GM12878 (cell line): ENCODE measurements around the gene MEN1. TPM values are rescaled to one million over a fixed set of nuclear protein-coding genes. Genes with fewer than 3 reads are reported as not detected.

Source experiments
- ATF7 ChIP-seq: fragments of 450-650 bp; IDR thresholded peaks from 2 replicates; pipeline ENCODE4 v1.6.1; 2016; ENCODE audit warnings: low read depth, mild to moderate bottlenecking
- BHLHE40 ChIP-seq, 2 experiments: fragments of 450-650 bp in 1 of 2; IDR thresholded peaks; 2 replicates each; pipeline ENCODE4 v1.6.1; 2011 to 2017; ENCODE audit warnings: low read depth in 2 of 2, borderline replicate concordance in 1 of 2, improper control_type of control experiment in 1 of 2, low read length in 1 of 2, mild to moderate bottlenecking in 1 of 2
- BRCA1 ChIP-seq: IDR thresholded peaks from 2 replicates; pipeline ENCODE4 v1.6.1; 2011; ENCODE audit warnings: low read depth, low read length, improper control_type of control experiment
- CHD1 ChIP-seq: IDR thresholded peaks from 2 replicates; pipeline ENCODE4 v1.6.1; 2012; ENCODE audit warnings: low read depth, low read length, improper control_type of control experiment
- CHD2 ChIP-seq: IDR thresholded peaks from 2 replicates; pipeline ENCODE4 v1.6.1; 2011; ENCODE audit warnings: low read depth, low read length, improper control_type of control experiment, borderline replicate concordance
- CREM ChIP-seq: IDR thresholded peaks from 2 replicates; pipeline ENCODE4 v1.6.1; 2014; ENCODE audit warnings: antibody characterized with exemption, low read depth
- DPF2 ChIP-seq: fragments of 450-650 bp; IDR thresholded peaks from 2 replicates; pipeline ENCODE4 v1.6.1; 2017; ENCODE audit warnings: mild to moderate bottlenecking
- GATAD2B ChIP-seq: fragments of 450-650 bp; conservative IDR thresholded peaks from 2 replicates; pipeline ENCODE4 v1.6.1; 2017; ENCODE audit warnings: low read depth, mild to moderate bottlenecking, moderate library complexity
- IKZF1 ChIP-seq: fragments of 450-650 bp; conservative IDR thresholded peaks from 2 replicates; pipeline ENCODE4 v1.6.1; 2017; ENCODE audit warnings: antibody characterized with exemption, mild to moderate bottlenecking
- IRF4 ChIP-seq: IDR thresholded peaks from 2 replicates; pipeline ENCODE4 v1.6.1; 2011; ENCODE audit warnings: low read depth, low read length
- MTA3 ChIP-seq: IDR thresholded peaks from 2 replicates; pipeline ENCODE4 v1.6.1; 2012; ENCODE audit warnings: low read length, inconsistent platforms, borderline replicate concordance
- MYC ChIP-seq: IDR thresholded peaks from 2 replicates; pipeline ENCODE4 v1.6.1; 2011; ENCODE audit warnings: mild to moderate bottlenecking, low read length, moderate library complexity, inconsistent platforms; ENCODE audit not compliant: insufficient read depth, insufficient replicate concordance, insufficient read length, severe bottlenecking
- NFIC ChIP-seq: IDR thresholded peaks from 2 replicates; pipeline ENCODE4 v1.6.1; 2012; ENCODE audit warnings: low read depth, mild to moderate bottlenecking, inconsistent platforms, low read length, moderate library complexity
- NFXL1 ChIP-seq: fragments of 450-650 bp; IDR thresholded peaks from 2 replicates; pipeline ENCODE4 v1.6.1; 2017; ENCODE audit warnings: antibody characterized with exemption, mild to moderate bottlenecking, borderline replicate concordance
- POLR2A ChIP-seq: IDR thresholded peaks from 2 replicates; pipeline ENCODE4 v1.6.1; 2011; ENCODE audit warnings: low read depth, mild to moderate bottlenecking, low read length
- RBBP5 ChIP-seq: fragments of 200-600 bp; sonication (generic); conservative IDR thresholded peaks from 2 replicates; pipeline ENCODE4 v1.6.1; 2016
- RELA ChIP-seq: fragments of 450-650 bp; IDR thresholded peaks from 2 replicates; pipeline ENCODE4 v1.8.0; 2014; ENCODE audit warnings: borderline replicate concordance; ENCODE audit not compliant: partially characterized antibody
- RUNX3 ChIP-seq: IDR thresholded peaks from 2 replicates; pipeline ENCODE4 v1.6.1; 2012; ENCODE audit warnings: low read length, inconsistent platforms
- STAT1 ChIP-seq: fragments of 450-650 bp; conservative IDR thresholded peaks from 2 replicates; pipeline ENCODE4 v1.6.1; 2014; ENCODE audit warnings: antibody characterized with exemption, mild to moderate bottlenecking
- TCF7 ChIP-seq: IDR thresholded peaks from 2 replicates; pipeline ENCODE4 v1.6.1; 2014; ENCODE audit warnings: antibody characterized with exemption, borderline replicate concordance
- YBX1 ChIP-seq: fragments of 450-650 bp; IDR thresholded peaks from 2 replicates; pipeline ENCODE4 v1.6.1; 2016; ENCODE audit warnings: antibody characterized with exemption
- YY1 ChIP-seq: IDR thresholded peaks from 2 replicates; pipeline ENCODE4 v1.6.1; 2011; ENCODE audit warnings: low read depth, mild to moderate bottlenecking, low read length
- ZNF24 ChIP-seq: fragments of 450-650 bp; IDR thresholded peaks from 2 replicates; pipeline ENCODE4 v1.6.1; 2017; ENCODE audit warnings: antibody characterized with exemption, mild to moderate bottlenecking
- polyA plus RNA-seq, 11 experiments: library from polyadenylated mRNA; depleted of rRNA in 4 of 11; unstranded in 6 of 11; stranded (reverse) in 5 of 11; fragments of >200 nt; fragmentation: Nextera tagmentation in 4 of 11; fragmentation: Illumina TruSeq in 1 of 11; extraction: Ambion mirVana in 4 of 11; extraction: Trizol in 1 of 11; gene quantifications; 1 replicate in 1 of 11; 2 replicates in 10 of 11; pipeline versions ENCODE4 v1.2.1 to v1.2.3, GENCODE V29; 2011 to 2016; ENCODE audit warnings: inconsistent platforms in 2 of 11, missing spikeins in 2 of 11, low read depth in 1 of 11
- total RNA-seq, 4 experiments: library from RNA; depleted of rRNA in 3 of 4; stranded (reverse); fragments of >200 nt in 3 of 4; fragmentation: Illumina TruSeq in 1 of 4; extraction: Trizol in 1 of 4; gene quantifications; 2 replicates each; pipeline versions ENCODE4 v1.2.1 to v1.2.3, GENCODE V29; 2013 to 2021
- TF ChIP-seq, protein P1 (sequence below): fragments of 450-650 bp; IDR thresholded peaks from 2 replicates; pipeline ENCODE4 v1.6.1; 2017; ENCODE audit warnings: mild to moderate bottlenecking, moderate library complexity
- TF ChIP-seq, protein P2 (sequence below): fragments of 450-650 bp; IDR thresholded peaks from 2 replicates; pipeline ENCODE4 v1.6.1; 2017; ENCODE audit warnings: low read depth, mild to moderate bottlenecking, moderate library complexity
- TF ChIP-seq, protein P3 (sequence below): fragments of 450-650 bp; IDR thresholded peaks from 2 replicates; pipeline ENCODE4 v1.6.1; 2017; ENCODE audit warnings: mild to moderate bottlenecking

MEN1 gene
- total and polyA plus RNA-seq, 10 of the 15 experiments (the other 5 are each of a cell fraction or from before 2014, with no cell fraction given), result 2.5 to 39.7 (median 20.7) TPM

DNA sequence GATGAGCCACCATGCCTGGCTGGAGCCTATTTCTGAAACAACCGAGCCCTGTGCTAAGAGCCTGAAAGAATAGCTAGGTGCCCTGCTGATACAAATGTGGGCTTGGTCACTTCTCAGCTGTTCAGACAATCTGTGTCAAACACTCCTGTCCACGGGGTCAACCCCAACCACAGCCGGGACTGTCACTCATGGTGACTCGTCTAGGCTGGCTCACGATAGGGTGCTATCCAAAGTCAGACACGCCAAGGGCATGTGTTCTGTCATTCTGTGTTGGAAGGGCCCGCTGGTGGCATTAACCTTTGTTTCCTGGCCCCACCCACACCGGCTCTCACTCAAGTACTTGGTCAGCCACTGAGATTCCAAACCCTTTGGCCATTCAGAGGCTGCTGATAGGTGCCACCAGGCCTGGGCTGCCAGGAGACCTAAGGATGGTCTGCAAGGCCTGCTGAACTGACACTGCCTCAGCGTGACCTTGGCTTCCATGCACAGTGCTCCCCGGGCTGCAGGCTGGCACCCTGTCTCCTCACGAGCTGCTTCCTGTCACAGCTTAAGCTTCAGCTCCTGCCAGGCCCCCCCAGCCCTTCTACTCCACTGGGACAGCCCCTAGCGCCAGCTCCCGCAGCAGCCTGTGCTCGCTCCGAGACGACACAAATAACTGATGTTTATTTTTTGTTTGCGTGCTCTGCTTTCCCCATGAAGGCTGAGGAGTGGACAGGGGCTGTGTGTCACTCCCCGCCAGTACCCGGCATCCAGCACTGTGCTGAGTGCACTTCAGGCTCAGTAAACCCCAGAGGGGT is 48.3 kb upstream of the MEN1 start (continued):
- TF ChIP-seq, protein P1, sequence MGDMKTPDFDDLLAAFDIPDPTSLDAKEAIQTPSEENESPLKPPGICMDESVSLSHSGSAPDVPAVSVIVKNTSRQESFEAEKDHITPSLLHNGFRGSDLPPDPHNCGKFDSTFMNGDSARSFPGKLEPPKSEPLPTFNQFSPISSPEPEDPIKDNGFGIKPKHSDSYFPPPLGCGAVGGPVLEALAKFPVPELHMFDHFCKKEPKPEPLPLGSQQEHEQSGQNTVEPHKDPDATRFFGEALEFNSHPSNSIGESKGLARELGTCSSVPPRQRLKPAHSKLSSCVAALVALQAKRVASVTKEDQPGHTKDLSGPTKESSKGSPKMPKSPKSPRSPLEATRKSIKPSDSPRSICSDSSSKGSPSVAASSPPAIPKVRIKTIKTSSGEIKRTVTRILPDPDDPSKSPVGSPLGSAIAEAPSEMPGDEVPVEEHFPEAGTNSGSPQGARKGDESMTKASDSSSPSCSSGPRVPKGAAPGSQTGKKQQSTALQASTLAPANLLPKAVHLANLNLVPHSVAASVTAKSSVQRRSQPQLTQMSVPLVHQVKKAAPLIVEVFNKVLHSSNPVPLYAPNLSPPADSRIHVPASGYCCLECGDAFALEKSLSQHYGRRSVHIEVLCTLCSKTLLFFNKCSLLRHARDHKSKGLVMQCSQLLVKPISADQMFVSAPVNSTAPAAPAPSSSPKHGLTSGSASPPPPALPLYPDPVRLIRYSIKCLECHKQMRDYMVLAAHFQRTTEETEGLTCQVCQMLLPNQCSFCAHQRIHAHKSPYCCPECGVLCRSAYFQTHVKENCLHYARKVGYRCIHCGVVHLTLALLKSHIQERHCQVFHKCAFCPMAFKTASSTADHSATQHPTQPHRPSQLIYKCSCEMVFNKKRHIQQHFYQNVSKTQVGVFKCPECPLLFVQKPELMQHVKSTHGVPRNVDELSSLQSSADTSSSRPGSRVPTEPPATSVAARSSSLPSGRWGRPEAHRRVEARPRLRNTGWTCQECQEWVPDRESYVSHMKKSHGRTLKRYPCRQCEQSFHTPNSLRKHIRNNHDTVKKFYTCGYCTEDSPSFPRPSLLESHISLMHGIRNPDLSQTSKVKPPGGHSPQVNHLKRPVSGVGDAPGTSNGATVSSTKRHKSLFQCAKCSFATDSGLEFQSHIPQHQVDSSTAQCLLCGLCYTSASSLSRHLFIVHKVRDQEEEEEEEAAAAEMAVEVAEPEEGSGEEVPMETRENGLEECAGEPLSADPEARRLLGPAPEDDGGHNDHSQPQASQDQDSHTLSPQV, result no peak
- TF ChIP-seq ZNF24 (0 out of 2 replicates have a peak, but pooled peaks have one; percentile 22), STAT1 (no peak), DPF2 (no peak), RBBP5 (no peak), NFXL1 (no peak), GATAD2B (no peak), YY1 (no peak), BRCA1 (no peak), RUNX3 (no peak), ATF7 (no peak), CREM (no peak), MTA3 (no peak), POLR2A (peak; percentile 49; the same call in 1 of the 2 replicates), IRF4 (no peak), CHD1 (no peak), CHD2 (0 out of 2 replicates have a peak, but pooled peaks have one; percentile 20), TCF7 (no peak), IKZF1 (no peak), YBX1 (no peak), NFIC (no peak), MYC (no peak), RELA (no peak), BHLHE40 (IDR thresholded peaks at IDR 0.05; ENCODE audit: borderline replicate concordance in 1 of 2, low read depth in 2 of 2, low read length in 1 of 2) (peak; percentile 9 to 64; a peak in 2 of 4 replicates)
- TF ChIP-seq, protein P2, sequence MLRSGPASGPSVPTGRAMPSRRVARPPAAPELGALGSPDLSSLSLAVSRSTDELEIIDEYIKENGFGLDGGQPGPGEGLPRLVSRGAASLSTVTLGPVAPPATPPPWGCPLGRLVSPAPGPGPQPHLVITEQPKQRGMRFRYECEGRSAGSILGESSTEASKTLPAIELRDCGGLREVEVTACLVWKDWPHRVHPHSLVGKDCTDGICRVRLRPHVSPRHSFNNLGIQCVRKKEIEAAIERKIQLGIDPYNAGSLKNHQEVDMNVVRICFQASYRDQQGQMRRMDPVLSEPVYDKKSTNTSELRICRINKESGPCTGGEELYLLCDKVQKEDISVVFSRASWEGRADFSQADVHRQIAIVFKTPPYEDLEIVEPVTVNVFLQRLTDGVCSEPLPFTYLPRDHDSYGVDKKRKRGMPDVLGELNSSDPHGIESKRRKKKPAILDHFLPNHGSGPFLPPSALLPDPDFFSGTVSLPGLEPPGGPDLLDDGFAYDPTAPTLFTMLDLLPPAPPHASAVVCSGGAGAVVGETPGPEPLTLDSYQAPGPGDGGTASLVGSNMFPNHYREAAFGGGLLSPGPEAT, result no peak
- TF ChIP-seq, protein P3, sequence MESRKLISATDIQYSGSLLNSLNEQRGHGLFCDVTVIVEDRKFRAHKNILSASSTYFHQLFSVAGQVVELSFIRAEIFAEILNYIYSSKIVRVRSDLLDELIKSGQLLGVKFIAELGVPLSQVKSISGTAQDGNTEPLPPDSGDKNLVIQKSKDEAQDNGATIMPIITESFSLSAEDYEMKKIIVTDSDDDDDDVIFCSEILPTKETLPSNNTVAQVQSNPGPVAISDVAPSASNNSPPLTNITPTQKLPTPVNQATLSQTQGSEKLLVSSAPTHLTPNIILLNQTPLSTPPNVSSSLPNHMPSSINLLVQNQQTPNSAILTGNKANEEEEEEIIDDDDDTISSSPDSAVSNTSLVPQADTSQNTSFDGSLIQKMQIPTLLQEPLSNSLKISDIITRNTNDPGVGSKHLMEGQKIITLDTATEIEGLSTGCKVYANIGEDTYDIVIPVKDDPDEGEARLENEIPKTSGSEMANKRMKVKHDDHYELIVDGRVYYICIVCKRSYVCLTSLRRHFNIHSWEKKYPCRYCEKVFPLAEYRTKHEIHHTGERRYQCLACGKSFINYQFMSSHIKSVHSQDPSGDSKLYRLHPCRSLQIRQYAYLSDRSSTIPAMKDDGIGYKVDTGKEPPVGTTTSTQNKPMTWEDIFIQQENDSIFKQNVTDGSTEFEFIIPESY, result no peak
